Activated CD8-positive, alpha-beta memory T cell treated with anti-CD3 and anti-CD28 coated beads, Interleukin-2, amount 50 U/mL, for 24 hours (primary cell): ENCODE results near the gene CAPN3.

Experiments used
- DNase-seq: peaks from one replicate; pipeline ENCODE4 v3.0.0-alpha.2; 2020; ENCODE audit errors: extremely low read depth

CAPN3 gene

GRCh38 chr15:42453826-42454225 lies 94.5 kb downstream of the CAPN3 start:
- DNase-seq = no peak

GRCh38 chr15:42456531-42456930 lies 97.2 kb downstream of the CAPN3 start:
- DNase-seq = no peak

DNA sequence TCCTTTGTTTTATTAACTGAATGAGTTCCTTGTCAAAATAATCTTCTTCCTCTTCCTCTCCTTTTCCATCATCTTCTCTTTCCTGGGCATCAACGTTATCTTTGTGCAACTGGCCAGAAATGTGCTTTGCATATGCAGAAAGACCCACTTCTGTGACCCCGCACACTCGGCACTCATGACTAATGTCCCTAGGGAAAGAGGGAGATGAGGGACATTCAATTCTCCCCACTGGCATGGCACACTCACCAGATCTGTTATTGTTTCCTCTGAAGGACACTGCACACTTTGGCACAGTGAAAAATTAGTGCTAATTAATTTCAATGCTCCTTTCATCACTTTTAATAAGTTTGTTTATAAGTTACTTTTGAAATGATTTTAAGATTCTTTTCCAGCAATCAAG lies 97.7 kb downstream of the CAPN3 start:
- no peak for DNase-seq

GRCh38 chr15:42457445-42458442 lies 98.4 kb downstream of the CAPN3 start:
- DNase-seq = no peak

- DNase-seq = no peak
Measured at GRCh38 chr15:42461261-42461660, 102.0 kb downstream of the CAPN3 start.
